BJ (cell line): Measurements from ENCODE around the gene DLAT. TPM values are rescaled to one million over a fixed set of nuclear protein-coding genes. Genes with fewer than 3 reads are reported as not detected.
"Not testable (repeated sequence)": the region's sequence is repeated elsewhere in the genome, so short reads cannot be mapped to it uniquely, and the experiment has no call there.

ENCODE experiments used
- CTCF ChIA-PET: fragments of 350-600 bp; formaldehyde crosslinking; extraction: SDS; loops from one replicate; lab custom pipeline; 2021; ENCODE audit warnings: antibody characterized with exemption, inconsistent platforms; lab: Yijun Ruan, JAX
- POLR2A ChIA-PET: fragments of 300-600 bp; sonication (Branson Sonifier 250); formaldehyde crosslinking; extraction: SDS; loops from one replicate; lab custom pipeline; 2021; ENCODE audit warnings: antibody characterized with exemption; lab: Charles Lee
- DNase-seq: peaks from one replicate; pipeline ENCODE4 v3.0.0-alpha.2; 2011; ENCODE audit warnings: low read depth
- H3K27me3 ChIP-seq: 2 replicates; pipeline ENCODE4 v1.6.0; 2011; ENCODE audit warnings: low read length; ENCODE audit not compliant: control insufficient read depth, insufficient read depth
- H3K36me3 ChIP-seq: 2 replicates; pipeline ENCODE4 v1.5.1; 2011; ENCODE audit warnings: low read length; ENCODE audit not compliant: control insufficient read depth, insufficient read depth
- H3K4me3 ChIP-seq: 2 replicates; pipeline ENCODE4 v1.5.1; 2011; ENCODE audit warnings: low read depth, mild to moderate bottlenecking, control low read depth, low read length
- CTCF ChIP-seq: IDR thresholded peaks from 2 replicates; pipeline ENCODE4 v1.5.1; 2011; ENCODE audit warnings: low read depth, mild to moderate bottlenecking, control low read depth, inconsistent platforms, low read length, moderate library complexity; ENCODE audit not compliant: insufficient read depth
- polyA plus RNA-seq: library from polyadenylated mRNA; depleted of rRNA; stranded (reverse); fragments of >200 nt; gene quantifications from 2 replicates; pipeline ENCODE4 v1.2.3, GENCODE V29; 2011

Gene DLAT
- polyA plus RNA-seq, 1 experiment: 19.8 TPM

GRCh38 chr11:111996129-111996528 is 29.1 kb upstream of the DLAT start:
- no peak for TF ChIP-seq CTCF
- H3K27me3 ChIP-seq: no peaks in the 10 kb centered on the region
- CTCF ChIA-PET: interaction anchor here (0.6 to 3.6 kb wide), 13 partner anchors 10 to 494 kb away, joined by 3 to 29 read pairs (median 5); partner anchors contain the start of gene DIXDC1
- H3K4me3 ChIP-seq: no peak overlapping the region
- POLR2A ChIA-PET: no interaction called here
- H3K36me3 ChIP-seq: peaks cover 12% of the 10 kb centered on the region
- no peak for DNase-seq

GRCh38 chr11:111996669-111997068 is 28.5 kb upstream of the DLAT start:
- peak; percentile 51 for TF ChIP-seq CTCF
- POLR2A ChIA-PET, H3K4me3 ChIP-seq, H3K27me3 ChIP-seq, DNase-seq: not testable (repeated sequence)
- CTCF ChIA-PET: interaction anchor here (0.7 to 3.6 kb wide), 15 partner anchors 10 to 150 kb away, joined by 3 to 29 read pairs (median 5); partner anchors contain the start of genes ALG9 and DIXDC1
- peaks cover 12% of the 10 kb centered on the region for H3K36me3 ChIP-seq

GRCh38 chr11:111999111-111999510 is 26.1 kb upstream of the DLAT start:
- TF ChIP-seq CTCF: no peak
- no peak for DNase-seq
- ChIA-PET POLR2A (no interaction called here), CTCF (interaction anchor here (1.2 kb wide), 1 partner anchor 128 kb away, joined by 5 read pairs; the partner anchor contains the start of gene ALG9)
- peaks cover 4% of the 10 kb centered on the region; the same call in 1 of the 2 replicates for H3K36me3 ChIP-seq
- H3K4me3 ChIP-seq: no peak overlapping the region
- H3K27me3 ChIP-seq: no peaks in the 10 kb centered on the region

DNA sequence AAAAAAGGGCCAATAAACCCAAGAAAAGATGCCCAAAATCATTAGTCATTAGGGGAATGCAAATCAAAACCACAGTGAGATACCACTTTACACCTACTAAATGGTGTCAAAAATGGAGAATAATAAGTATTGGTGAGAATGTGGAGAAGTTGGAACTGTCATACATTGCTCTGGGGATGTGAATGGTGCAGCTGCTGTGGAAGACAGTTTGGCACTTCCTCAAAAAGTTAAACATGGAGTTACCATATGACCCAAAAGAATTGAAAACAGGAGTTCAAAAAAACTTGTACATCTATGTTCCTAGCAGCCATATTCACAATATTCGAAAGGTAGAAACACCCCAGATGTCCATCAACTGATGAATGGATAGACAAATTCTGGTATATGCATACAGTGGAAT is 24.5 kb upstream of the DLAT start:
- ChIA-PET POLR2A (no interaction called here), CTCF (interaction anchor here (1.3 kb wide), 1 partner anchor 68 kb away, joined by 4 read pairs; no protein-coding TSS in a partner anchor)
- Histone ChIP-seq H3K27me3 (no peaks in the 10 kb centered on the region), H3K4me3 (no peak overlapping the region), H3K36me3 (no peaks in the 10 kb centered on the region; the same call in 1 of the 2 replicates)
- no peak for DNase-seq
- no peak for TF ChIP-seq CTCF

- ChIA-PET POLR2A (no interaction called here), CTCF (interaction anchor here (0.9 to 1.0 kb wide), 3 partner anchors 18 to 111 kb away, joined by 3 read pairs; no protein-coding TSS in a partner anchor)
- no peak overlapping the region for H3K4me3 ChIP-seq
- no peaks in the 10 kb centered on the region for H3K27me3 ChIP-seq
- no peaks in the 10 kb centered on the region; the same call in 1 of the 2 replicates for H3K36me3 ChIP-seq
- TF ChIP-seq CTCF: no peak
- DNase-seq: no peak
Observed at GRCh38 chr11:112002491-112003216, 22.6 kb upstream of the DLAT start.
